ENCODE data around the gene KRTAP3-3. TPM values are rescaled to one million over a fixed set of nuclear protein-coding genes. Genes with fewer than 3 reads are reported as not detected.

The KRTAP3-3 gene
- polyA plus RNA-seq (ENCODE audit: insufficient read length in 10 of 10), result not detected
- long read RNA-seq, donor 1, result 0 reads
- long read RNA-seq, donor 2, result 0 reads
- long read RNA-seq, donor 3, result 0 reads
- long read RNA-seq, donor 4, result 0 reads
- long read RNA-seq, donor 5, result 0 reads
- long read RNA-seq, donor 6, result 0 reads
- long read RNA-seq, donor 7, result 0 reads
- long read RNA-seq, donor 8, result 0 reads
- long read RNA-seq, donor 9, result 0 reads

DNA sequence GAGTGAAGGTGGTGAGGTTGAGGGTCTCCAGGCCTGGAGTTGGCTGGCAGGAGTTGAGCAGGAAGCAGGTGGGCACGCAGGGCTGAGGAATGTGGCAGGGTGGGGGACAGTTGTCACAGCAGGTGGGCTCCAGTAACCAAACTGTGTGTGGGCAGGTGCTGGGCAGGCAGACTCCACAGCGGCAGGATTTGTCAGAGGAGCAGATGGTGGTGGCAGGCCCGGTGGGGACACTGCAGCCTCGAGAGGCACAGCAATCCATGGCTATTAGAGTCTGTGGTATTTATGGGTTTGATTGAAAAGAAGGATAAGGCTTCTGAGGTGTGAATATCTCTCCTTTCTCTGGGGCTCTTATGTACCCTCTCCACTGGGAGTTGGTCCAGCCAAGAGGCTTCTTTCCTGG lies at the start of gene KRTAP3-3:
Gene KRTAP3-3, minus strand, starts transcription at position 326 of the 400 bp plus-strand sequence. Its CDS starts 67 bp downstream, at position 259.
- DNase-seq, result no peak

DNA sequence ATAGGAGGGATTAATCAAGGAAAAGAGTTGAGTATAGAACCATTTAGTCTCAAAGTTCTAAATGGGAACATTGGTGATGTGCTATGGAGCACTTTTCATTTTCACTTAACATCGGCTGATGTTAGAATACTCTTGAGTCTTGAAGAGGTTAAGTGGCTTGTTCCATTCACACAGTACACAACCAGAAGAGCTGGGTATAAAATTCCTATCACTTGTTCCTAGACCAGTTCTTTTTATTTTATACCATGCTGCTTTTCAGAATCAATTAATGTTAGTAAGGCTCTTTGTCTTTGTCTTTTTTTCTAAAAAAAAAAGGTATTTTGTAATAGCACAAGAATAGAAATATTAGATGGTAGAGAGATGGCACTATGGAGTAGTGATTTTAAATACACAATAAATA lies 49.0 kb upstream of the KRTAP3-3 start:
- DNase-seq, result no peak

DNA sequence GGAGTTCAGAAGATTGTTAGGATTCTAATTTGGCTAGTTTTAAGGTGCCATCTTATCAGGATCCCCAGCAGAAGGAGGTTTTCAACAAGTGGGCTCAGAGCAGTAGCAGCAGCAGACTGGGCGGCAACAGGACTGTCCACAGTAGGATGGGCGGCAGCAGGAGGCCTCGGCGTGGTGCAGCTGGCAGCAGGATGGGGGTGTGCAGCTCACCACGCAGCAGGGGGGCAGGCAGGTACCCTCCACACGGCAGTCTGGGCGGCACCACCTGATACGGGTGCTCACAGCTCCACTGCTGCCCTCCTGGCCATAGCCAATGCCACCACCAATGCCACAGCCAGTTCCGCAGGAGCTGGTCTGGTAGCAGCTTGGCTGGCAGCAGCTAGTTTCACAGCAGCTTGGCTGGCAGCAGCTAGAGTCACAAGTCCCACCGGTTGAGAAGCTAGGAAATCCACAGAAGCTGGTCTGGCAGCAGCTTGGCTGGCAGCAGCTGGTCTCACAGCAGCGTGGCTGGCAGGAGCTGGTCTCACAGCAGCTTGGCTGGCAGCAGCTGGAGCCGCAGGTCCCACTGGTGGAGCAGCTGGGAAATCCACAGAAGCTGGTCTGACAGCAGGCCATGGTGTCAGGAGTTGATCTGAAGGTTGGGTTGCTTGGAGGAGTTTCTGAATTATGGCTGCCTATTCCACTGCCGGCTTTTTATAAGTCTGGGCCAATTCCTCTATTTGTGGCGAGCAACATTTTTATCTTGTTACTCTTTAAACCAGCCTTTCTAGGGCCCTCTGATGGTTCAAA lies 47.0 kb upstream of the KRTAP3-3 start, which contains the start of gene KRTAP1-1:
Gene KRTAP1-1, minus strand, starts transcription at position 668 of the 789 bp plus-strand sequence. Its CDS starts 53 bp downstream, at position 615.
- DNase-seq, result peak in 2 of 3 donors; percentile 11 to 43

DNA sequence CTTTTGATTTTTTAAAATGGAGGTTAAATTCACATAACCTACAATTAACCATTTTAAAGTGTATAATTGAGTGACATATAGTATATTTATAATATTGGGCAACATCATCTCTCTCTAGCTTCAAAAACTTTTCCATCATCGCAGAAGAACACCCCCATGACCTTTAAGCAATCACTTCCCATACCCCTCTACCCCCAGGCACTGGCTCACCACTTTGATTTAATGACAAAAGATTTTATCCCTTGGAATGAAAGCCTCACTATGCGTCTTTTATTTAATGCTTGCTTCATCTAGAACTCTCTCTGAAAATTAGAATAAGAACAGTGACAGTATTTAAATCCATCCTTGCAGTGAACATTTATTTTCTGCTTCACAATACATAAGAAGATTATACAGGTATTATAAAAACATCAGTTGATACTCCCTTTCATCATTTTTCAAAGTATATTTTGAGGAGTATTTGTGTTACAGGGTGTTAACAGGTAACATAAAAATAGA lies 43.9 kb upstream of the KRTAP3-3 start:
- no peak for DNase-seq

DNA sequence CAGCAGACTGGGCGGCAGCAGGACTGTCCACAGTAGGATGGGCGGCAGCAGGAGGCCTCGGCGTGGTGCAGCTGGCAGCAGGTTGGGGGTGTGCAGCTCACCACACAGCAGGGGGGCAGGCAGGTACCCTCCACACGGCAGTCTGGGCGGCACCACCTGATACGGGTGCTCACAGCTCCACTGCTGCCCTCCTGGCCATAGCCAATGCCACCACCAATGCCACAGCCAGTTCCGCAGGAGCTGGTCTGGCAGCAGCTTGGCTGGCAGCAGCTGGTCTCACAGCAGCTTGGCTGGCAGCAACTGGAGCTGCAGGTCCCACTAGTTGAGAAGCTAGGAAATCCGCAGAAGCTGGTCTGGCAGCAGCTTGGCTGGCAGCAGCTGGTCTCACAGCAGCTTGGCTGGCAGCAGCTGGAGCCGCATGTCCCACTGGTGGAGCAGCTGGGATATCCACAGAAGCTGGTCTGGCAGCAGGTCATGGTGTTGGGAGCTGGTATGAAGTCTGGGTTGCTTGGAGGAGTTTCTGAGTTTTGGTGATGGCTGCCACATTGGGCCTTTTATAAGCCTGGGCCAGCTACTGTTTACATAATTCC lies 40.5 kb upstream of the KRTAP3-3 start, which contains the start of gene KRTAP1-3:
Gene KRTAP1-3, minus strand, starts transcription at position 529 of the 590 bp plus-strand sequence. Its CDS starts 53 bp downstream, at position 476.
- DNase-seq, result peak in 1 of 3 donors; percentile 16

DNA sequence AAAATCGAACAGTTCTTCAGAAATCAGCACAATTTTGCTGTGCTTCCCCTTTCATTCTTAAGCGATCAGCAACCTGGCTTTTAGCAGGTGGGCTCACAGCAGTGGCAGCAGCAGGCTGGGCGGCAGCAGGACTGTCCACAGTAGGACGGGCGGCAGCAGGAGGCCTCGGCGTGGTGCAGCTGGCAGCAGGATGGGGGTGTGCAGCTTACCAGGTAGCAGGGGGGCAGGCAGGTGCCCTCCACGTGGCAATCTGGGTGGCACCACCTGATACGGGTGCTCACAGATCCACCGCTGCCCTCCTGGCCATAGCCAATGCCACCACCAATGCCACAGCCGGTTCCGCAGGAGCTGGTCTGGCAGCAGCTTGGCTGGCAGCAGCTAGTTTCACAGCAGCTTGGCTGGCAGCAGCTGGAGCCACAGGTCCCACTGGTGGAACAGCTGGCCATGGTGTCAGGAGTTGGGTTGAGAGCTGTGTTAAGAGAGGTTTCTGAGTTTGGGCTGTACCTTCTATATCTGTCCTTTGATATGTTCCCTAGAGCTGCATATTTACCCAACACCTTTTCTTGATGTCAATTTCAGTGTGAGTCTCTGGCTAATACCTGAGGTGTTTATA lies 35.8 kb upstream of the KRTAP3-3 start, which contains the start of gene KRTAP1-4:
Gene KRTAP1-4, minus strand, starts transcription at position 563 of the 613 bp plus-strand sequence. Its CDS starts 117 bp downstream, at position 446.
- no peak for DNase-seq

DNA sequence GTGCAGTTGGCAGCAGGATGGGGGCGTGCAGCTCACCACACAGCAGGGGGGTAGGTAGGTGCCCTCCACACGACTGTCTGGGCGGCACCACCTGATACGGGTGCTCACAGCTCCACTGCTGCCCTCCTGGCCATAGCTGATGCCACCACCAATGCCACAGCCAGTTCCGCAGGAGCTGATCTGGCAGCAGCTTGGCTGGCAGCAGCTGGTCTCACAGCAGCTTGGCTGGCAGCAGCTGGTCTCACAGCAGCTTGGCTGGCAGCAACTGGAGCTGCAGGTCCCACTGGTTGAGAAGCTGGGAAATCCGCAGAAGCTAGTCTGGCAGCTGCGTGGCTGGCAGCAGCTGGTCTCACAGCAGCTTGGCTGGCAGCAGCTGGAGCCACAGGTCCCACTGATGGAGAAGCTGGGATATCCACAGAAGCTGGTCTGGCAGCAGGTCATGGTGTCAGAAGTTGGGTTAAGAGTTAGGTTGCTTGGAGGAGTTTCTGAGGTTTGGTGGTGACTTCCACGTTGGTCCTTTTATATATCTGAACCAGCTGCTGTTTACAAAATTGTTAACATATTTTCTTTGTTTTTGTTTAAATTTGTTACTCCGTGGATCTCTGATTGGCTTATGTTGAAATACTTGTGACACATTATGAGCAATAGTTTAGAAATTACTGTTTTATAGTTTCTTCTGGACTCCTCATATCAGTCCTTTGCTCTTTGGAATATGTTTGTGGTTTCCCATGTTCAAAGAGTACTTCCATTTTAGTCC lies 32.9 kb upstream of the KRTAP3-3 start, which contains the start of gene KRTAP1-5:
Gene KRTAP1-5, minus strand, starts transcription at position 494 of the 757 bp plus-strand sequence. Its CDS starts 53 bp downstream, at position 441.
- peak in 1 of 3 donors; percentile 27 for DNase-seq

DNA sequence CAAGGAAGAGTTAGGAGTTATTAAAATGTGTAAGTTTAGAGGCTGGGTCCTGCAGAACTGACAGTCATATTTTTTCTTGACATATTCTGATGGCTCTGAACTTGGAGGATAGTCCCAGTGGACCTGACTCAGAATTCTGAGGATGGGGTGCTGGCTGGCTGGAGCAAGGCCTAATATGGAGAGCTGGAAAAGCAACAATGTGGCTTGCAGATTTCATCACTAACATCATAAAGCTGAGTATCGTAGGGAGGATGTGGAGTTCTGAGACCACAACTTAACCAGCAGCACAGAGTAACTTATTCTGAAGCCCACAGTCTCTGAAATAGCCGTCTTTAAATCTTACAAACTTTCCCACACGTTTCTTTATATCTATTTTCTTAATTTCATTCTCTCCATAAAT lies 30.7 kb upstream of the KRTAP3-3 start:
- no peak for DNase-seq

DNA sequence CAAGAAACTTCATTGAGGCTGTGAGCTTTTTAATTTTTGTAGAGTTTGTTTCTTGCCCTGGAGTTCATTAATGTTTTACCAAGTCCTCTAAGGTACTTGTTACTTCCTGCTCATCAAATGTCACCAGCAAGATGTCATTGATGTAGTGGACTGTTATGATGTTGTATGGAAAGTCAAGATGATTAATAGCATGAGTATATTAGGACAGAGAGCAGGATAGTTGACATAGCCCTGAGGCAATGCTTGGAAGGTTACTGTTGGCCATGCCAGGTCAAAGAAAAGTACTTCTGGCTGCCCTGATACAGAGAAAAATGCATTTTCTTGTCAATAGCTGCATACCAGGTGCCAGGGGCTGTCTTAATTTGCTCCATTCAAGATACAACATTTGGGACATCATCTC lies 26.4 kb upstream of the KRTAP3-3 start:
- no peak for DNase-seq

DNA sequence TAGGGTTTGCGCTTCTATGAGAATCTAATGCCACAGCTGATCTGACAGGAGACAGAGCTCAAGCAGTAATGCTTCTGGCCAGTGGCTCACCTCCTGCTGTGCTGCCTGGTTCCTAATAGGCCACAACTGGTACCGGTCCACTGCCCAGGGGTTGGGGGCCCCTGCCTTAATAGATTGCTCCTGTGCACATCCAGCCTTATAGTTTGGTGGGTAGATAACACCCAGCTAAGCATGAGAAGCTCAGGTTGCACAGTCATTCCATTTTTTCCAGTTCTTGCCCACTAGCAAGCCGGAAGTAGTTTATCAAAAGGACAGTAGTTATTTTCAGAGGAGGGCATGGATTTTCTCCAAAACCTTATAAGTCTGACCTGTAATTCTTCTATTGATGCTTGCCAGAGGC lies 25.5 kb upstream of the KRTAP3-3 start:
- no peak for DNase-seq

DNA sequence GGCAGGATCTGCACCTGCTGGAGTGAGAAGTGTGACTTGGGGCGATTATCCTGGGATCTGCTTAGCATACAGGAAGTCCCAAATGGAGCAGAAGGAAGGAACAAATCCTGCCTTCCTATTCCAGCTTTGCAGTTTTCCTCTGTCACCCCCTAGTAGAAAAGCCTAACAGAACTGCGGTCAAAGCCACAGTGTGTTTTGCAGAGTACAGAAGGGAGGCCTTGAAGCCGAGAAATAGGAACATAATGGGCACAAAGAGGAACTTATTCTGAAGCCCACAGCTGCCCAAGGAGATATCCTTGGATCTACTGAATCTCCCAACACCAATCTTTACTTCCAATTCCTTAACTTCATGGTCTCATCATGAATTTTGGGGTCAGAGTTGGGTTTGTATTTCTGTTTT lies 24.6 kb upstream of the KRTAP3-3 start:
- no peak for DNase-seq

DNA sequence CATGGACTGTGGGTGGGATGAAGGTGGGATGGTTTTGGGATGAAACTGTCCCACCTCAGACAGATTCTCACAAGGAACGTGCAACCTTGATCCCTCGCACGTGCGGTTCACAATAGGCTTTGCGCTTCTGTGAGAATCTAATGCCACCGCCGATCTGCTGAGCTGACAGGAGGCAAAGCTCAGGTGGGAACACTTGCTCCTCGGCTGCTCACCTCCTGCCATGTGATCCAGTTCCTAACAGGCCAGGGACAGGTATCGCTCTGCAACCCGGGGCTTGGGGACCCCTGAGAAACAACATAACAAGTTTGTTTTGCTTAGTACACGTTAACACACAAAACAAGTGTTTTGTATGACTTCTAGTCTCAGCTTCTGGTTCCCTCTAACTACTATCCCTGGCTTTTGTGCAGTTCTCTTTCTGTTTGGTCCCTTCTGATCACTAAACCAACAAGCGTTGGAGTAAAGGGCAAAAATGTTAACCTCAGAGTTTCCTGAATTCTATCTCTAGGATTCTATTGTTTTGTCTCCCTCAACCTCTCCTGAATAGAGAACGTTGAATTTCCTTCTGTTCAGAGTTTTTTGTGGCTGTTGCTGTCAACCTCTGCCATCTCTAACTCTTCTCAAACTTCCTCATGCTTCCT lies 22.7 kb upstream of the KRTAP3-3 start:
- DNase-seq, result no peak

DNA sequence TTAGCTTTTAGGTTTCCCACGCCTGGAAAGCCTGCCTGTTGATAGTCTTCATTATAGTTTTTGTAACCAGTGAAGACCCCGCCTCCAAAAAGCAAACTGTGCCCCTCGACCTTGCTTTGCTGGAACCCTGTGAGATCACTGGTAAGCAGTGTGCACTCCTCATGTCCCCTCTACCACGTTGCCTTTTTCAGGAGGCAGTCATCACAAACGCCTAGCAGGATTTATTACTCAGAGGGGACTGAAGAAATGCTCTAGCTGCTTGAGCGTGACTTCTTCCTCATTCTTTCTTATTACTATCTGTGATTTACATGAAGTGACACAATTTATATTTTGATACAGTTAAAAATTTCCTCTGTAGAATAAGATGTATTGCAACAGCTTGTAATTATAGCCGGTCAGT lies 21.5 kb upstream of the KRTAP3-3 start:
- no peak for DNase-seq

DNA sequence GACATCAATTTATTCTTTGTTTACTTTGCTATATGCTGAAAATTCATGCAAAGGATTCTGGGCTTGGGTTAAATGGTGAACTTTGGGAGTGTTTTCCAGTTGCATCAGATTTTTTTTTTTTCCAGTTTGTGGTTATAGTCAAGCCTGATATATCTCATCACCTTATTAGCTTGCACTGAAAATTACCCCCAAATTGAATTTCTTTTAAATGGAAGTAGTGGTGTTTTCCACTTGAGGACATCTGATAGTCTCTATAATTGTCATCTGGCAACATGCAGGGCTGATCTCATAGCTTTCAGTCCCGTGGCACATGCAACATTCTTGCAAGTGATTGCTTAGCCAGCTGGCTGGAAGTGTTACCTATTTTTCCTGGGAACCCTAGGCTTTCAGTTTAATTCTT lies 19.6 kb upstream of the KRTAP3-3 start:
- peak; percentile 37 to 50 (median 43) for DNase-seq

DNA sequence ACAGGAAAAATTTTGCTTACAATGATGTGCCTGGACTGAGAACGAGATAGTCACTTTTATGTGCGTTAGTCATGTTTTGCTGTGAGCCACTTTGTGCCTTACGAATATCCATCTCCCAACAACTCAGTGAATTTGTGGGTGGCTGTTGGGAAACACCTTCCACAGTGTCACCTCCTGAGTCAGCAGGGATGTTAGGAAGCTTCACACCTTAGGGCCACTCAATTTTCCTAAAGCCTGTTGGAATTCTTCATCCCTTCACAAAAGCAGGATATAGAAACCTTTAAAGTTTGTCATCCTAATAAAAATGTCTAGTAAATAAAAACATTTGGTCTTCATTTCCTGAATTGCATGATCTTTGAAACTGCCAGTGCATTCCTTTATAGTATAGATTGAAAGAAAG lies 19.2 kb upstream of the KRTAP3-3 start:
- no peak for DNase-seq

DNA sequence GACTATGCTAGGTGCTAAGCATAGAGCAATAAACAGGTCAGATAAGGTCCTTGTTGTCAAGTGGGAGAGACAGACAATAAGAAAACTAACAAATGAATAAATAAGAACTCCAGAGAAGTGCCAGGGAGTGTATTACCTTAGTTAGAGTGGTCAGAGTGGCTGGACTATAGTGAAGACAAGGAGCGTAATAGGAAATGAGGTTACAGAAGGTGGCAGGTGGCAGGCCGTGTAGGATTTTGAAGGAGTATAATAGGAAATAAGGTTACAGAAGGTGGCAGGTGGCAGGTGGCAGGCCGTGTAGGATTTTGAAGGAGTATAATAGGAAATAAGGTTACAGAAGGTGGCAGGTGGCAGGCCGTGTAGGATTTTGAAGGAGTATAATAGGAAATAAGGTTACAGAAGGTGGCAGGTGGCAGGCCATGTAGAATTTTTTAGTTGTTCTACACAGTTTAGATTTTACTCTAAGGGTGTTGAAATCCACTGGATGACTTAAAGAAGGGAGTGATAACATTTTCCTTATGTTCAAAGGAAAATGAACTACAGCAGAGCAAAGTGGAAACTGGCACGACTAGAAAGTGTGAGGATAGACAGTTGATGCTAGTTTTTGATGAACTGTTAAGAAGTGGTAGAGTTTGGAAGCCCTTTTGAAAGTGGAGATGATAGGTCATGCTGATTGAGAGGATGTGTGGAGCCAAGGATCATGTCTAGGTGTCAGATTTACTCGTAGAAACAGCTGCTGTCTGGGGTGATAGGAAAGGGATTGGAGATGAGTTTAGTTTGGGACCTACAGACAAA lies 18.6 kb upstream of the KRTAP3-3 start:
- no peak for DNase-seq

DNA sequence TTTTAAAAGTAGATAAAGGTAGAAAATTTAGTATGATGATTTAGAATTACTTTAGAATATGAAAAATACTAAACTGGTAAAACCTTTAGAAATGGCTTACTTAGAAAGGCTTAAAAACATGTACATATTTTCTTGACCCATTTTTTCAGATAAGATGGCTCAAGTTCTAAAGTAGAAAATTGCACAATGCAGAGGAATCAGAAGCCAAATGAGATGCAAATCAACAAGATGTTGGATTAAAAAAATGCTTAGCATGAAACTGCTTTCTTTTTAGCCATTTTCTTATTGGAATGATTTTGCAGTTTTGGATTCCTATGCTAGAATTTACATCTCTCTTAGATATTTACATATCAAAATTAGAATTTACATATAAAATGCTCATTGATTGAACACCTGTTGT lies 16.5 kb upstream of the KRTAP3-3 start:
- DNase-seq, result no peak

DNA sequence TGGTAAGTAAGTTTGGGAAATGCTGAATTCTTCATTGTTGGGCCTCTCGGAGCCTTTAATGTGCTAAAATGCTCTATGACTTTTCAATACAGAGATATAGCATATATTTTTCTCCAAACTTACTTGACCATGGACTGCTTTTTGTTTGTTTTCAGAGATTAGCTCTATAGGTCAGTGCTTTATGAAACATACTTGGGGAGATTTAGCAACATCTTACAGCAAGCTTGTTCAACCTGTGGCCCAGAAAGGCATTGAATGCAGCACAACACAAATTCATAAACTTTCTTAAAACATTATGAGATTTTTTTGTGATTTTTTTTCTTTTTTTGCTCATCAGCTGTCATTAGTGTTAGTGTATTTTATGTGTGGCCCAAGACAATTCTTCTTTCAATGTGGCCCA lies 16.0 kb upstream of the KRTAP3-3 start:
- no peak for DNase-seq

DNA sequence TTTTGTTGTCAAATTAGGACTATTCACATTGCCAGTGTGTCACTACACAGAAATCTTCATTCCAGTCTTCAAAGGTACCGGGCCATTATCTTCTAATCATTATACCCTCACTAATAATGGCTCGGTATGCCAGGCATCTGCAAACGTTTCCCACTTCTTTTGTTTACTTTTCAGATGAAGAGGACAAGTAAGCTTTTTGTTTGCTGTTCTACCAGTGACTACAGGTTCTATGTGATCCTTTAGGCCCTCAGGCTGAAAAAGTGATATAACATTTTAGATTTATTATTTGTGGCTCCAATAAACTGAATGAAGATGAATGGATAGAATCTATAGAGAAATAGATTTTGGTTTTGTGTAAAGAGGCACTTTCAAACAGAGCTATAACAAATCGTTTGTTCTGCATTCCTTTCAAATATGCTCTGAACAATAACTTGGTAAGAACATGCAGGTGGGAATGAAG lies 15.4 kb upstream of the KRTAP3-3 start:
- DNase-seq, result no peak

DNA sequence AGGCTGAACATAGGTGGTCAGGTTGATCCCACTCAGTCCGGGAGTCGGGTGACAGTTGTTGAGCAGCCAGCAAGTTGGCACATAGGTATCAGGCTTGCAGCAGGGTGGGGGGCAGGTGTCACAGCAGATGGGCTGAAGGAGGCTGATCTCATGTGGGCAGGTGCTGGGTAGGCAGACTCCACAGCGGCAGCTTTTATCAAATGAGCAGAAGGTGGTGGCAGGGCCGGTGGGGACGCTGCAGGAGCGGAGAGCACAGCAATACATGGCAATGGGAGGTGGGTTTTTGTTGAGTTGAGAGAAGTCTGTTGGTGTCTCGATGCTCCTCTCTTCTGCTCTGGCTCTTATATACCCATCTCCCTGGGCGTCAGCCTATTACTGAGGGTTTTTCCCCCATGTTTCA lies 14.8 kb upstream of the KRTAP3-3 start, which contains the start of gene KRTAP3-1:
Gene KRTAP3-1, minus strand, starts transcription at position 318 of the 400 bp plus-strand sequence. Its CDS starts 54 bp downstream, at position 264.
- DNase-seq, result no peak
